Upper lobe of right lung (tissue), 1 donor: ENCODE measurements around the gene HTR1E. TPM values are rescaled to one million over a fixed set of nuclear protein-coding genes. Genes with fewer than 3 reads are reported as not detected.

Source experiments
- ATAC-seq: fragments of 200-7000 bp; cut with Tn5 transposase; one replicate; pipeline ENCODE4 v1.9.1; 2020; ENCODE audit warnings: mild to moderate bottlenecking, moderate library complexity
- DNase-seq: peaks from one replicate; pipeline ENCODE4 v3.0.0-alpha.2; 2020
- H3K27ac ChIP-seq: fragments of 200-600 bp; one replicate; pipeline ENCODE4 v1.8.0; 2022
- H3K27me3 ChIP-seq: fragments of 200-600 bp; one replicate; pipeline ENCODE4 v1.8.0; 2022; ENCODE audit warnings: mild to moderate bottlenecking
- H3K36me3 ChIP-seq: fragments of 200-600 bp; one replicate; pipeline ENCODE4 v1.8.0; 2022
- H3K4me1 ChIP-seq: fragments of 200-600 bp; one replicate; pipeline ENCODE4 v1.8.0; 2022
- H3K4me3 ChIP-seq: fragments of 200-600 bp; one replicate; pipeline ENCODE4 v1.8.0; 2022; ENCODE audit warnings: mild to moderate bottlenecking
- H3K9me3 ChIP-seq: fragments of 200-600 bp; one replicate; pipeline ENCODE4 v1.8.0; 2022
- intact Hi-C: fragments of 100-400 bp; cut with DNase I; formaldehyde crosslinking; loops from one replicate; pipeline ENCODE4 v1.11.0; 2022
- total RNA-seq: library from RNA; stranded (reverse); fragmentation: NEBNext Ultra II Directional; extraction: Animal tissue kit (Norgen Biotek cat#: 25700); gene quantifications from one replicate; pipeline ENCODE4 v1.2.1, GENCODE V29; 2021
- TF ChIP-seq, protein P1 (sequence below): fragments of 200-600 bp; IDR thresholded peaks from one replicate; pipeline ENCODE4 v1.8.0; 2022; ENCODE audit warnings: antibody characterized with exemption
- donor health status: DM: no; HTN: yes; CAD: no; lungs with severe emphysema.

HTR1E gene
- total RNA-seq, 1 donor from 2014 or later: not detected

DNA sequence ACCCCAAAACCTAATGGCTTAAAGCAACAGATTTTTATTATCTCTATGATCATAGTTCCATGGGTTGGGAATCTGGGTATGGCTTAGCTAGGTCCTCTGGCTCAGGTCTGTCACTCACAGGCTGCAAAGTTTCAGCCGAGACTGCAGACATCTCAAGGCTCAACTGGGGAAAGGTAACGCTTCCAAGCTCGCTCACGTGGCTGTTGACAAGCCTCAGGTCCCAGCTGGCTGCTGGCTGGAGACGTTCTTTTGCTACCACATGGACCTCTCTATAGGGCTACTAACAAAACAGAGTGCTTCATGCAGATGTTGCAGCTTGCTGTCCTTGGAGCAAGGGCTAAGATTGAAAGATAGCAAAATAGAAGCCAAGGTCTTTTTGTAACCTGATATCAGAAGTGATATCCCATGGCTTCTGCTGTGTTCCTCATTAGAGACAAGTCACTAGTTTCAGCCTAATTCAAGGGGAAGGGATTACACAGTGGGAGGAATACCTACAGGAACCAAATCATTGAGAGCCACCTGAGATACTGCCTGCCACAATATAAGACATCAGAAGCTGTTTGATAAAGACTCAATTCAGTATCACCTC lies 6.6 kb downstream of the HTR1E start:
- TF ChIP-seq, protein P1, sequence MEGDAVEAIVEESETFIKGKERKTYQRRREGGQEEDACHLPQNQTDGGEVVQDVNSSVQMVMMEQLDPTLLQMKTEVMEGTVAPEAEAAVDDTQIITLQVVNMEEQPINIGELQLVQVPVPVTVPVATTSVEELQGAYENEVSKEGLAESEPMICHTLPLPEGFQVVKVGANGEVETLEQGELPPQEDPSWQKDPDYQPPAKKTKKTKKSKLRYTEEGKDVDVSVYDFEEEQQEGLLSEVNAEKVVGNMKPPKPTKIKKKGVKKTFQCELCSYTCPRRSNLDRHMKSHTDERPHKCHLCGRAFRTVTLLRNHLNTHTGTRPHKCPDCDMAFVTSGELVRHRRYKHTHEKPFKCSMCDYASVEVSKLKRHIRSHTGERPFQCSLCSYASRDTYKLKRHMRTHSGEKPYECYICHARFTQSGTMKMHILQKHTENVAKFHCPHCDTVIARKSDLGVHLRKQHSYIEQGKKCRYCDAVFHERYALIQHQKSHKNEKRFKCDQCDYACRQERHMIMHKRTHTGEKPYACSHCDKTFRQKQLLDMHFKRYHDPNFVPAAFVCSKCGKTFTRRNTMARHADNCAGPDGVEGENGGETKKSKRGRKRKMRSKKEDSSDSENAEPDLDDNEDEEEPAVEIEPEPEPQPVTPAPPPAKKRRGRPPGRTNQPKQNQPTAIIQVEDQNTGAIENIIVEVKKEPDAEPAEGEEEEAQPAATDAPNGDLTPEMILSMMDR: no peak
- Histone ChIP-seq H3K27ac (no peak overlapping the region), H3K4me3 (no peak overlapping the region), H3K9me3 (no peaks in the 10 kb centered on the region), H3K36me3 (no peaks in the 10 kb centered on the region), H3K27me3 (peaks cover 2% of the 10 kb centered on the region), H3K4me1 (no peaks in the 10 kb centered on the region)
- intact Hi-C loops: no loop called here
- ATAC-seq (no peak), DNase-seq (no peak)

- no peaks in the 10 kb centered on the region for H3K36me3 ChIP-seq
Observed at GRCh38 chr6:86949771-86950170, 12.4 kb downstream of the HTR1E start.

GRCh38 chr6:86952991-86953390 lies 15.7 kb downstream of the HTR1E start:
- H3K4me3 ChIP-seq: no peak overlapping the region
- TF ChIP-seq, protein P1: no peak
- no peak overlapping the region for H3K27ac ChIP-seq
- no peaks in the 10 kb centered on the region for H3K4me1 ChIP-seq
- ATAC-seq: no peak
- no peak for DNase-seq
- no peaks in the 10 kb centered on the region for H3K27me3 ChIP-seq
- no peaks in the 10 kb centered on the region for H3K36me3 ChIP-seq
- no peaks in the 10 kb centered on the region for H3K9me3 ChIP-seq
- intact Hi-C loops: no loop called here

More at GRCh38 chr6:86949771-86950170, 12.4 kb downstream of the HTR1E start:
- Histone ChIP-seq H3K4me1 (no peaks in the 10 kb centered on the region), H3K9me3 (no peaks in the 10 kb centered on the region), H3K4me3 (no peak overlapping the region), H3K27me3 (no peaks in the 10 kb centered on the region), H3K27ac (no peak overlapping the region)
- DNase-seq (no peak), ATAC-seq (no peak)
- intact Hi-C loops: no loop called here
- TF ChIP-seq, protein P1: no peak

DNA sequence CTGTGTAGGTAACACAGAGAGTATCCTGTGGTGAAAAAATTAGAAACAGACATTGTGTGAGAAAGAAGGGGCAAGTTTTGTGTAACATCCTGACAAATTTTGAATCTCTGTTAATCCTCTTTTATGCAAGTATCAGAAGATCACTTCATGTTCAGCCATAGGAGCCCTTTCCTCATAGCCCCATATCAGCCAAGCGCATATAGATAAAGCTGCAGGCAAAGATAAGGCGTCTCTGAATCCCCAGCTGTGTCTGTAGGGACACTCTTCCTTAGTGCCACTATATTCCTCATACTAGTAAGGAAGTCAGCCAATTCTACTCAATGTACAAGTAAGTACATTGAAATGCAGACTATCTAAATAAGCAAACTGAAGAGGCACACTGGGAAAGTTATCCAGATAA lies 22.3 kb downstream of the HTR1E start:
- Histone ChIP-seq H3K4me1 (no peaks in the 10 kb centered on the region), H3K27me3 (no peaks in the 10 kb centered on the region), H3K36me3 (no peaks in the 10 kb centered on the region), H3K27ac (no peak overlapping the region), H3K9me3 (no peaks in the 10 kb centered on the region), H3K4me3 (no peak overlapping the region)
- DNase-seq: no peak
- intact Hi-C loops: no loop called here
- no peak for ATAC-seq
- TF ChIP-seq, protein P1: no peak

- DNase-seq: no peak
- Histone ChIP-seq H3K27me3 (no peaks in the 10 kb centered on the region), H3K4me3 (no peak overlapping the region), H3K27ac (no peak overlapping the region), H3K9me3 (no peaks in the 10 kb centered on the region), H3K4me1 (no peaks in the 10 kb centered on the region), H3K36me3 (no peaks in the 10 kb centered on the region)
- ATAC-seq: no peak
- TF ChIP-seq, protein P1: no peak
- intact Hi-C loops: no loop called here
Observed at GRCh38 chr6:86961455-86962200, 24.3 kb downstream of the HTR1E start.
